Breast epithelium (tissue), 4 donors: Measurements from ENCODE around the gene FXYD7. TPM values are rescaled to one million over a fixed set of nuclear protein-coding genes. Genes with fewer than 3 reads are reported as not detected.
A peak's percentile ranks its signal among the peaks of the same experiment; 100 is the strongest.

Source experiments
- DNase-seq, 2 donors: peaks; one replicate each; pipeline ENCODE4 v3.0.0-alpha.2; 2019; ENCODE audit warnings: low spot score in 2 of 2
- H3K27ac ChIP-seq, 2 donors: fragments of 200-600 bp; sonication (generic) in 1 of 2; one replicate each; pipeline ENCODE4 v1.5.1; 2016 to 2019; ENCODE audit warnings: mild to moderate bottlenecking in 1 of 2
- H3K27me3 ChIP-seq, 2 donors: fragments of 200-600 bp; sonication (generic) in 1 of 2; one replicate each; pipeline versions ENCODE4 v1.5.1 to v1.6.0; 2017 to 2019; ENCODE audit warnings: control low read depth in 1 of 2, mild to moderate bottlenecking in 1 of 2
- H3K36me3 ChIP-seq: fragments of 200-600 bp; one replicate; pipeline ENCODE4 v1.5.1; 2019
- H3K4me1 ChIP-seq, 2 donors: fragments of 200-600 bp; sonication (generic); one replicate each; pipeline ENCODE4 v1.5.1; 2016 to 2019; ENCODE audit warnings: control low read depth in 1 of 2
- H3K4me3 ChIP-seq, 3 donors: fragments of 200-600 bp; sonication (generic); 1 replicate in 2 of 3; 2 replicates in 1 of 3; pipeline ENCODE4 v1.5.1; 2016 to 2019; ENCODE audit warnings: mild to moderate bottlenecking in 3 of 3, moderate library complexity in 2 of 3
- H3K9me3 ChIP-seq, 2 donors: fragments of 200-600 bp; sonication (generic) in 1 of 2; one replicate each; pipeline ENCODE4 v1.5.1; 2016 to 2019; ENCODE audit warnings: control low read depth in 1 of 2
- POLR2A ChIP-seq: fragments of 450-650 bp; IDR thresholded peaks from one replicate; pipeline ENCODE4 v1.6.1; 2016; ENCODE audit warnings: antibody characterized with exemption, mild to moderate bottlenecking, moderate library complexity
- POLR2AphosphoS5 ChIP-seq, 3 donors: sonication (generic); formaldehyde crosslinking; IDR thresholded peaks; one replicate each; pipeline ENCODE4 v1.6.1; 2017; ENCODE audit warnings: antibody characterized with exemption in 3 of 3
- intact Hi-C: fragments of 100-400 bp; cut with DNase I; formaldehyde crosslinking; loops from one replicate; pipeline ENCODE4 v1.15.1; 2023; ENCODE audit warnings: low total_unique reads
- total RNA-seq, 3 donors: library from RNA; depleted of rRNA; stranded (reverse); fragments of >200 nt; gene quantifications; one replicate each; pipeline ENCODE4 v1.1.0, GENCODE V29; 2016
- TF ChIP-seq, protein P1 (sequence below), 3 donors: fragments of 450-650 bp; IDR thresholded peaks; one replicate each; pipeline ENCODE4 v1.5.1; 2016 to 2017; ENCODE audit warnings: antibody characterized with exemption in 3 of 3, mild to moderate bottlenecking in 3 of 3, moderate library complexity in 3 of 3

Gene FXYD7
- total RNA-seq, 3 donors from 2014 or later: not detected

DNA sequence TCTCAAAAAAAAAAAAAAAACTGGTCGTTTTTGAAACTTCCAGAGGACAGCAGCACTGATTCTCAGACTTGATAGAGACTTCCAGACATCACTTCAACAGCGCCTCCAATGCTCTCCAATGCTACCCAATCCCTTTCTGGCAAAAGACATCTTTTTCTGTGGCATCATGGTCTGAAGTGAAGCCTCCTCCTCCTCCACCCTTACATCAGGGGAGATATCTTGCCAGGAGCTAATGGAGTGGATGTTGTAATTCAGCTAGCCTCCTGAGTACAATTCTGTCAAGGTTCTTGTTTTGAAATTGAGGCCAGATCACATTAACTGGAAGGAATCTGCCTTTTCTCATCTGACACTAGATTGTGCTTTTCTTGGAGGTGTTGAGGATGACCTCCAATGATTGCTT lies 35.6 kb downstream of the FXYD7 start:
- intact Hi-C loops: no loop called here
- no peak for DNase-seq
- Histone ChIP-seq H3K36me3 (no peaks in the 10 kb centered on the region), H3K9me3 (no peaks in the 10 kb centered on the region), H3K4me3 (no peak overlapping the region), H3K4me1 (peaks cover 0 to 5% of the 10 kb centered on the region in 2 donors), H3K27ac (peak overlapping the region in 1 of 2 donors; percentile 66), H3K27me3 (no peaks in the 10 kb centered on the region)
- TF ChIP-seq, protein P1, sequence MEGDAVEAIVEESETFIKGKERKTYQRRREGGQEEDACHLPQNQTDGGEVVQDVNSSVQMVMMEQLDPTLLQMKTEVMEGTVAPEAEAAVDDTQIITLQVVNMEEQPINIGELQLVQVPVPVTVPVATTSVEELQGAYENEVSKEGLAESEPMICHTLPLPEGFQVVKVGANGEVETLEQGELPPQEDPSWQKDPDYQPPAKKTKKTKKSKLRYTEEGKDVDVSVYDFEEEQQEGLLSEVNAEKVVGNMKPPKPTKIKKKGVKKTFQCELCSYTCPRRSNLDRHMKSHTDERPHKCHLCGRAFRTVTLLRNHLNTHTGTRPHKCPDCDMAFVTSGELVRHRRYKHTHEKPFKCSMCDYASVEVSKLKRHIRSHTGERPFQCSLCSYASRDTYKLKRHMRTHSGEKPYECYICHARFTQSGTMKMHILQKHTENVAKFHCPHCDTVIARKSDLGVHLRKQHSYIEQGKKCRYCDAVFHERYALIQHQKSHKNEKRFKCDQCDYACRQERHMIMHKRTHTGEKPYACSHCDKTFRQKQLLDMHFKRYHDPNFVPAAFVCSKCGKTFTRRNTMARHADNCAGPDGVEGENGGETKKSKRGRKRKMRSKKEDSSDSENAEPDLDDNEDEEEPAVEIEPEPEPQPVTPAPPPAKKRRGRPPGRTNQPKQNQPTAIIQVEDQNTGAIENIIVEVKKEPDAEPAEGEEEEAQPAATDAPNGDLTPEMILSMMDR (IDR thresholded peaks at IDR 0.05): no peak
- TF ChIP-seq POLR2AphosphoS5 (IDR thresholded peaks at IDR 0.05): no peak
- no peak for TF ChIP-seq POLR2A

DNA sequence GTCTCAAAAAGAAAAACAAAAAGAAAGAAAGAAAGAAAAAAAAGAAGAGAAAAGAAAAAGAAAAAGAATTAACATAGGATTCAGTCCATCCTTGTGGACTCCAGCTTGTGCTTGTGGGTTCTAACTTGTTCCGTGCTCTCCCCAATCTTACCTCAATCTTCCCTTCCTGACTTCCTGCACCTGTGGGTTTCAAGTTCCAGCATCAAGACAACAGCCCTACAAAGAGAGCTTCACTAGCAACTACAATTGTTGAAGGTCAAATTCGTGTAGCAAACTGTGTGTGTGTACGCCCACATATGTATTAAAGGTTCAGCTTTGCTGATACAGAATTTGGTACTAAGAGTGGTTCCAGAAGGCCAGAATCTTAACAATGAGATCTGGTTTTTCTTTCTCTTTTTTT lies 36.8 kb downstream of the FXYD7 start:
- H3K4me1 ChIP-seq: peaks cover 0 to 5% of the 10 kb centered on the region in 2 donors
- no peak overlapping the region for H3K27ac ChIP-seq
- H3K27me3 ChIP-seq: no peaks in the 10 kb centered on the region
- H3K36me3 ChIP-seq: no peaks in the 10 kb centered on the region
- no peak overlapping the region for H3K4me3 ChIP-seq
- DNase-seq: no peak
- peaks cover 0 to 7% of the 10 kb centered on the region in 2 donors for H3K9me3 ChIP-seq
- TF ChIP-seq POLR2AphosphoS5 (IDR thresholded peaks at IDR 0.05) (no peak), POLR2A (no peak)
- TF ChIP-seq, protein P1 (IDR thresholded peaks at IDR 0.05): no peak
- intact Hi-C loops: no loop called here

DNA sequence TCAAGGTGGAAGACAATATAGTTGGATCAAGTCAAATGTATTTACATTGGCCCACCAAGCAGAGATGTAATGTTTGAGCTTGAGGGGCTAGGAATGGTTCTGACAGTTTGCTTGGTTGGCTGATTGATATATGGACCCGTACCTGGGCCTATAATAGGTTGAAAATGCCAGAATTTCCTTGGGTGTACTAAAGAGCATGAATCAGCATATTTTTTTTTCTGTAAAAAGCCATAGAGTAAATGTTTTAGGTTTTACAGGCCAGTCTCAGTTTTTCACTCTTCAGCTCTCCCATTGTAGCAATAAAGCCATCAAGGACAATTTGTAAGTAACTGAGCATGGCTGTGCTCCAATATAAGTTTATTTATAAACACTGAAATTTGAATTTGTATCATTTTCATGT lies 38.3 kb downstream of the FXYD7 start:
- no peak for DNase-seq

DNA sequence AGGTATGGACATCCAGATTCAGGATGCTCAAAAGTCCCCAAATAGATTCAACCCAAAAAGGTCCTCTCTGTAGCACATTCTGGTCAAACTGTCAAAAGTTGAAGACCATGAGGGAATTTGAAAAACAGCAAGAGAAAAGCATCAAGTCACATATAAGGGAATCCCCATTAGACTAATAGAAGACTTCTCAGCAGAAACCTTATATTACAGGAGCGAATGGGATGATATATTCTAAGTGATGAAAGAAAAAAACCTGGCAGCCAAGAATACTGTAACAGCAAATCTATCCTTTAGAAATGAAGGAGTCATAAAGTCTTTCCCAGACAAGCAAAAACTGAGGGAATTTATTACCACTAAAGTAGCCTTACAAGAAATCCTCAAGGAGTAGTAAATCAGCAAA lies 41.2 kb downstream of the FXYD7 start:
- no peak for DNase-seq
- H3K36me3 ChIP-seq: no peaks in the 10 kb centered on the region
- TF ChIP-seq POLR2A (no peak), POLR2AphosphoS5 (IDR thresholded peaks at IDR 0.05) (no peak)
- TF ChIP-seq, protein P1 (IDR thresholded peaks at IDR 0.05): no peak
- no peak overlapping the region for H3K4me3 ChIP-seq
- H3K9me3 ChIP-seq: peaks cover 0 to 7% of the 10 kb centered on the region in 2 donors
- H3K27ac ChIP-seq: no peak overlapping the region
- H3K27me3 ChIP-seq: no peaks in the 10 kb centered on the region
- intact Hi-C loops: no loop called here
- no peaks in the 10 kb centered on the region for H3K4me1 ChIP-seq

More for the DNA sequence above, 38.3 kb downstream of the FXYD7 start:
- intact Hi-C loops: no loop called here
- TF ChIP-seq, protein P1 (IDR thresholded peaks at IDR 0.05): no peak
- no peaks in the 10 kb centered on the region for H3K36me3 ChIP-seq
- H3K4me3 ChIP-seq: no peak overlapping the region
- no peak overlapping the region for H3K27ac ChIP-seq
- H3K27me3 ChIP-seq: no peaks in the 10 kb centered on the region
- peaks cover 0 to under 1% of the 10 kb centered on the region in 2 donors for H3K4me1 ChIP-seq
- peaks cover 0 to 7% of the 10 kb centered on the region in 2 donors for H3K9me3 ChIP-seq

DNA sequence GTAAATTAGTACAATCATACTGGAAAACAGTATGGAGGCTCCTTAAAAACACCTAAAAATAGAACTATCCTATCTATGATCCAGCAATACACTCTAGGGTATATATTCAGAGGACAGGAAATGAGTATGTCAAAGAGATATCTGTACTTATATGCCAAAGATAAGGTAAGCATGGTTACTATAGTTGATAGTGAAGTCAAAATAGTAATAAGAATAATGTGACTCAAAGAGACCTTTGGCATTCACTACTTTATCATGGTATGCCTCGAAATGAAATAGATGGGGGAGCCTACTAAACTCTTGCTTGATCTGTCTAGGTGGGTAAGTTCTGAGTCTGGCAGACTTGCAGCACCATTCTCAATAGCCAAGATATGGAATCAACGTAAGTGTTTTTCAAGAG lies 41.8 kb downstream of the FXYD7 start:
- H3K9me3 ChIP-seq: peaks cover 0 to 7% of the 10 kb centered on the region in 2 donors
- H3K4me1 ChIP-seq: no peaks in the 10 kb centered on the region
- H3K27ac ChIP-seq: no peak overlapping the region
- TF ChIP-seq POLR2AphosphoS5 (IDR thresholded peaks at IDR 0.05) (no peak), POLR2A (no peak)
- TF ChIP-seq, protein P1 (IDR thresholded peaks at IDR 0.05): no peak
- H3K27me3 ChIP-seq: no peaks in the 10 kb centered on the region
- intact Hi-C loops: no loop called here
- H3K36me3 ChIP-seq: no peaks in the 10 kb centered on the region
- no peak overlapping the region for H3K4me3 ChIP-seq
- no peak for DNase-seq
